PFSK-1 (cell line): ENCODE measurements around the gene SAP130.

Experiments used
- POLR2AphosphoS5 ChIP-seq: IDR thresholded peaks from 2 replicates; pipeline ENCODE4 v1.6.1; 2012; ENCODE audit warnings: low read depth, mild to moderate bottlenecking, control low read depth, low read length, moderate library complexity
- SIN3A ChIP-seq: IDR thresholded peaks from 2 replicates; pipeline ENCODE4 v1.6.1; 2012; ENCODE audit warnings: mild to moderate bottlenecking, low read length, moderate library complexity, borderline replicate concordance; ENCODE audit not compliant: insufficient read depth
- TAF1 ChIP-seq: IDR thresholded peaks from 2 replicates; pipeline ENCODE4 v1.6.1; 2012; ENCODE audit warnings: low read length, control low read depth, borderline replicate concordance; ENCODE audit not compliant: insufficient read depth
- TF ChIP-seq, protein P1 (sequence below), 2 experiments: IDR thresholded peaks; 2 replicates each; pipeline versions ENCODE4 v1.6.1 to v1.8.0; 2011 to 2012; ENCODE audit warnings: low read depth in 2 of 2, low read length in 2 of 2, control low read depth in 1 of 2, inconsistent platforms in 1 of 2, mild to moderate bottlenecking in 1 of 2, moderate library complexity in 1 of 2; ENCODE audit not compliant: insufficient read depth in 1 of 2

DNA sequence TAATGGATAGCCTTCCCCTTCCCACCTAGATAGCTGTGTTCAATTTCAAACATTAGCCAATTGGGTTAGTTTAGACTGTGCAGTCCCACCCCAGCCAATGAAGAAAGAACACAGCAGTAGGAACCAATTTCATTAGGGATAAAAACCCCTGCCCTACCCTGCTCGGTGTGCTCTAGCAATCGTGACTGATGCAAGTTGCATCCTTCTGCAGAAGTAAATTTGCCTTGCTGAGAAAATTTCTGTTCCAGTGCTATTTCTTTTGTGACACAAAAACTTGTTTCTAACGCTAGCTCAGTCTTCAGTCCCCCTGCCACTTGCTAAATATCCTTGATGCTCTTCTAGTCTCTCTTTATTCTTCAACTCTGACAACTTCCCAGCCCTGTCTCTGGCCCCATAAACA, 15.2 kb upstream of the SAP130 start:
- TF ChIP-seq, protein P1, sequence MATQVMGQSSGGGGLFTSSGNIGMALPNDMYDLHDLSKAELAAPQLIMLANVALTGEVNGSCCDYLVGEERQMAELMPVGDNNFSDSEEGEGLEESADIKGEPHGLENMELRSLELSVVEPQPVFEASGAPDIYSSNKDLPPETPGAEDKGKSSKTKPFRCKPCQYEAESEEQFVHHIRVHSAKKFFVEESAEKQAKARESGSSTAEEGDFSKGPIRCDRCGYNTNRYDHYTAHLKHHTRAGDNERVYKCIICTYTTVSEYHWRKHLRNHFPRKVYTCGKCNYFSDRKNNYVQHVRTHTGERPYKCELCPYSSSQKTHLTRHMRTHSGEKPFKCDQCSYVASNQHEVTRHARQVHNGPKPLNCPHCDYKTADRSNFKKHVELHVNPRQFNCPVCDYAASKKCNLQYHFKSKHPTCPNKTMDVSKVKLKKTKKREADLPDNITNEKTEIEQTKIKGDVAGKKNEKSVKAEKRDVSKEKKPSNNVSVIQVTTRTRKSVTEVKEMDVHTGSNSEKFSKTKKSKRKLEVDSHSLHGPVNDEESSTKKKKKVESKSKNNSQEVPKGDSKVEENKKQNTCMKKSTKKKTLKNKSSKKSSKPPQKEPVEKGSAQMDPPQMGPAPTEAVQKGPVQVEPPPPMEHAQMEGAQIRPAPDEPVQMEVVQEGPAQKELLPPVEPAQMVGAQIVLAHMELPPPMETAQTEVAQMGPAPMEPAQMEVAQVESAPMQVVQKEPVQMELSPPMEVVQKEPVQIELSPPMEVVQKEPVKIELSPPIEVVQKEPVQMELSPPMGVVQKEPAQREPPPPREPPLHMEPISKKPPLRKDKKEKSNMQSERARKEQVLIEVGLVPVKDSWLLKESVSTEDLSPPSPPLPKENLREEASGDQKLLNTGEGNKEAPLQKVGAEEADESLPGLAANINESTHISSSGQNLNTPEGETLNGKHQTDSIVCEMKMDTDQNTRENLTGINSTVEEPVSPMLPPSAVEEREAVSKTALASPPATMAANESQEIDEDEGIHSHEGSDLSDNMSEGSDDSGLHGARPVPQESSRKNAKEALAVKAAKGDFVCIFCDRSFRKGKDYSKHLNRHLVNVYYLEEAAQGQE (IDR thresholded peaks at IDR 0.05; ENCODE audit: insufficient read depth in 1 of 2, low read depth in 2 of 2, low read length in 2 of 2) = no peak
- TF ChIP-seq POLR2AphosphoS5 (no peak), SIN3A (no peak), TAF1 (no peak)
